Activated CD8-positive, alpha-beta T cell treated with anti-CD3 and anti-CD28 coated beads for 36 hours (primary cell): ENCODE data around the gene GRWD1. TPM values are rescaled to one million over a fixed set of nuclear protein-coding genes. Genes with fewer than 3 reads are reported as not detected.

Experiments
- ATAC-seq: fragments of 200-7000 bp; cut with Tn5 transposase; one replicate; pipeline ENCODE4 v1.10.0; 2021; ENCODE audit warnings: mild to moderate bottlenecking, moderate library complexity
- CTCF ChIA-PET: fragments of 350-600 bp; sonication (Branson Sonifier 250); formaldehyde crosslinking; loops from one replicate; lab custom pipeline; 2021; ENCODE audit warnings: antibody characterized with exemption; lab: Charles Lee
- POLR2A ChIA-PET: fragments of 350-600 bp; sonication (Branson Sonifier 250); formaldehyde crosslinking; loops from one replicate; lab custom pipeline; 2021; ENCODE audit warnings: antibody characterized with exemption; lab: Charles Lee
- DNase-seq: peaks from one replicate; pipeline ENCODE4 v3.0.0-alpha.2; 2020
- H3K27ac Mint-ChIP-seq: one replicate; pipeline ENCODE4 v1.8.0; 2021; ENCODE audit warnings: mild to moderate bottlenecking, mixed read lengths
- H3K27me3 Mint-ChIP-seq: one replicate; pipeline ENCODE4 v1.8.0; 2021; ENCODE audit warnings: mixed read lengths
- H3K36me3 Mint-ChIP-seq: one replicate; pipeline ENCODE4 v1.8.0; 2021; ENCODE audit warnings: low read depth, mixed read lengths
- H3K4me1 Mint-ChIP-seq: one replicate; pipeline ENCODE4 v1.8.0; 2021; ENCODE audit warnings: low read depth, mixed read lengths
- H3K4me3 Mint-ChIP-seq: one replicate; pipeline ENCODE4 v1.8.0; 2021; ENCODE audit warnings: mild to moderate bottlenecking, moderate library complexity, mixed read lengths
- H3K9me3 Mint-ChIP-seq: one replicate; pipeline ENCODE4 v1.8.0; 2021; ENCODE audit warnings: mixed read lengths
- CTCF ChIP-seq: fragments of 200-600 bp; IDR thresholded peaks from one replicate; pipeline ENCODE4 v1.8.0; 2022; ENCODE audit warnings: antibody characterized with exemption, mild to moderate bottlenecking
- intact Hi-C: fragments of 100-400 bp; cut with micrococcal nuclease; formaldehyde crosslinking; loops from one replicate; pipeline ENCODE4 v1.10.0; 2022
- total RNA-seq, 2 experiments: library from RNA; stranded (reverse); gene quantifications; one replicate each; pipeline ENCODE4 v1.2.3, GENCODE V29; 2021

Gene GRWD1
- total RNA-seq, 2 experiments from 2014 or later, result 49.4 to 50.1 TPM

- CTCF ChIA-PET, result interaction anchor here (3.2 kb wide), 1 partner anchor 11 kb away, joined by 47 read pairs; no protein-coding TSS in a partner anchor
These were observed 32.8 kb downstream of the GRWD1 start for GRCh38 chr19:48478339-48479256.

GRCh38 chr19:48479686-48480085, 33.9 kb downstream of the GRWD1 start:
- Mint-ChIP-seq H3K27ac (peak overlapping the region; percentile 29), H3K27me3 (no peaks in the 10 kb centered on the region), H3K4me1 (peaks cover 23% of the 10 kb centered on the region), H3K4me3 (peak overlapping the region; percentile 77), H3K36me3 (peaks cover 2% of the 10 kb centered on the region), H3K9me3 (no peaks in the 10 kb centered on the region)
- ATAC-seq, result no peak
- ChIA-PET CTCF (interaction anchor here (1.6 to 3.2 kb wide), 2 partner anchors 8 to 10 kb away, joined by 3 to 47 read pairs; no protein-coding TSS in a partner anchor), POLR2A (interaction anchor here (0.9 to 3.0 kb wide), 6 partner anchors 10 to 139 kb away, joined by 3 to 11 read pairs (median 4); partner anchors contain the start of genes GRWD1, RPL18 and SPHK2)
- intact Hi-C loops, result no loop called here
- no peak for DNase-seq
- no peak for TF ChIP-seq CTCF

More at GRCh38 chr19:48478339-48479256, 32.8 kb downstream of the GRWD1 start:
- no peaks in the 10 kb centered on the region for H3K27me3 Mint-ChIP-seq
- H3K4me3 Mint-ChIP-seq, result no peak overlapping the region
- POLR2A ChIA-PET, result no interaction called here
- DNase-seq, result no peak
- intact Hi-C loops, result no loop called here
- H3K27ac Mint-ChIP-seq, result no peak overlapping the region
- no peak for ATAC-seq
- no peaks in the 10 kb centered on the region for H3K9me3 Mint-ChIP-seq
- TF ChIP-seq CTCF, result no peak
- peaks cover 23% of the 10 kb centered on the region for H3K4me1 Mint-ChIP-seq
- peaks cover 4% of the 10 kb centered on the region for H3K36me3 Mint-ChIP-seq

GRCh38 chr19:48480183-48480557, 34.4 kb downstream of the GRWD1 start:
- Mint-ChIP-seq H3K27ac (peak overlapping the region; percentile 75), H3K4me3 (peak overlapping the region; percentile 77), H3K27me3 (no peaks in the 10 kb centered on the region), H3K4me1 (peaks cover 23% of the 10 kb centered on the region), H3K36me3 (peaks cover 2% of the 10 kb centered on the region), H3K9me3 (no peaks in the 10 kb centered on the region)
- intact Hi-C loops, result no loop called here
- ATAC-seq (peak; percentile 55), DNase-seq (peak; percentile 59)
- ChIA-PET POLR2A (interaction anchor here (0.8 to 3.0 kb wide), 7 partner anchors 10 to 138 kb away, joined by 3 to 11 read pairs (median 4); partner anchors contain the start of genes GRWD1, RPL18 and SPHK2), CTCF (interaction anchor here (1.6 to 3.2 kb wide), 2 partner anchors 8 to 9 kb away, joined by 3 to 47 read pairs; no protein-coding TSS in a partner anchor)
- no peak for TF ChIP-seq CTCF

GRCh38 chr19:48480558-48481500, 35.0 kb downstream of the GRWD1 start:
- H3K27me3 Mint-ChIP-seq, result no peaks in the 10 kb centered on the region
- peaks cover 2% of the 10 kb centered on the region for H3K36me3 Mint-ChIP-seq
- H3K4me3 Mint-ChIP-seq, result peak overlapping the region; percentile 77
- no peaks in the 10 kb centered on the region for H3K9me3 Mint-ChIP-seq
- CTCF ChIA-PET, result interaction anchor here (0.7 to 3.2 kb wide), 7 partner anchors 9 to 104 kb away, joined by 3 to 47 read pairs (median 3); partner anchors contain the start of gene KDELR1
- peak overlapping the region; percentile 75 for H3K27ac Mint-ChIP-seq
- H3K4me1 Mint-ChIP-seq, result peaks cover 23% of the 10 kb centered on the region
- intact Hi-C loops, result no loop called here
- POLR2A ChIA-PET, result interaction anchor here (0.8 to 3.0 kb wide), 11 partner anchors 9 to 138 kb away, joined by 3 to 11 read pairs (median 3); partner anchors contain the start of genes GRWD1, RPL18, SPHK2 and SYNGR4
- no peak for TF ChIP-seq CTCF
- DNase-seq (peak; percentile 65), ATAC-seq (peak; percentile 81)
